HFFc6 (cell line): ENCODE data around the gene HELZ. TPM values are rescaled to one million over a fixed set of nuclear protein-coding genes. Genes with fewer than 3 reads are reported as not detected.
"Not testable (repeated sequence)": the region's sequence is repeated elsewhere in the genome, so short reads cannot be mapped to it uniquely, and the experiment has no call there.

Experiments
- DNase-seq: peaks from one replicate; pipeline ENCODE4 v3.0.0-alpha.2; 2018
- H3K27ac Mint-ChIP-seq: 2 replicates; pipeline ENCODE4 v1.8.0; 2020; ENCODE audit warnings: mild to moderate bottlenecking, mixed read lengths
- H3K27me3 Mint-ChIP-seq: 2 replicates; pipeline ENCODE4 v1.8.0; 2021; ENCODE audit warnings: mild to moderate bottlenecking, moderate library complexity, mixed read lengths; ENCODE audit not compliant: insufficient read depth
- H3K36me3 Mint-ChIP-seq: 2 replicates; pipeline ENCODE4 v1.8.0; 2021; ENCODE audit warnings: low read depth, mixed read lengths
- H3K4me1 Mint-ChIP-seq: 2 replicates; pipeline ENCODE4 v1.8.0; 2020; ENCODE audit warnings: low read depth, mixed read lengths
- H3K4me3 Mint-ChIP-seq: 2 replicates; pipeline ENCODE4 v1.8.0; 2020; ENCODE audit warnings: mild to moderate bottlenecking, moderate library complexity, mixed read lengths
- H3K9me3 Mint-ChIP-seq: 2 replicates; pipeline ENCODE4 v1.8.0; 2020; ENCODE audit warnings: mild to moderate bottlenecking, mixed read lengths
- CTCF ChIP-seq: fragments of 200-600 bp; sonication (generic); IDR thresholded peaks from 2 replicates; pipeline ENCODE4 v1.5.0; 2021; ENCODE audit warnings: antibody characterized with exemption, mild to moderate bottlenecking
- total RNA-seq, 6 experiments: library from RNA; stranded (reverse); fragmentation: NEBNext Ultra II Directional; extraction: Animal tissue kit (Norgen Biotek cat#: 25700); gene quantifications; 2 replicates in 1 of 6; 3 replicates in 5 of 6; pipeline ENCODE4 v1.2.3, GENCODE V29; 2021

The HELZ gene
- total RNA-seq, 6 experiments from 2014 or later, result 36.0 to 46.2 (median 38.4) TPM

- Mint-ChIP-seq H3K4me3 (no peak overlapping the region), H3K36me3 (peaks cover 8% of the 10 kb centered on the region; the same call in 1 of the 2 replicates), H3K9me3 (no peaks in the 10 kb centered on the region), H3K27me3 (peaks cover 2% of the 10 kb centered on the region; the same call in 1 of the 2 replicates), H3K4me1 (peaks cover 28% of the 10 kb centered on the region), H3K27ac (no peak overlapping the region)
- DNase-seq, result no peak
- TF ChIP-seq CTCF, result no peak
These were observed 112.6 kb downstream of the HELZ start for GRCh38 chr17:67132366-67132765.

GRCh38 chr17:67130768-67131167 lies 114.2 kb downstream of the HELZ start:
- Mint-ChIP-seq H3K4me1 (peaks cover 15% of the 10 kb centered on the region), H3K27me3 (peaks cover 2% of the 10 kb centered on the region; the same call in 1 of the 2 replicates), H3K27ac (no peak overlapping the region), H3K4me3 (no peak overlapping the region), H3K36me3 (peaks cover 12% of the 10 kb centered on the region), H3K9me3 (no peaks in the 10 kb centered on the region)
- no peak for TF ChIP-seq CTCF
- no peak for DNase-seq

GRCh38 chr17:67129283-67129682 lies 115.7 kb downstream of the HELZ start:
- no peak overlapping the region for H3K4me3 Mint-ChIP-seq
- peaks cover 5% of the 10 kb centered on the region for H3K36me3 Mint-ChIP-seq
- H3K9me3 Mint-ChIP-seq, result no peaks in the 10 kb centered on the region
- no peak for DNase-seq
- peaks cover 25% of the 10 kb centered on the region for H3K4me1 Mint-ChIP-seq
- no peak overlapping the region for H3K27ac Mint-ChIP-seq
- no peak for TF ChIP-seq CTCF
- peaks cover 2% of the 10 kb centered on the region; the same call in 1 of the 2 replicates for H3K27me3 Mint-ChIP-seq

GRCh38 chr17:67128700-67129099 lies 116.3 kb downstream of the HELZ start:
- no peaks in the 10 kb centered on the region for H3K9me3 Mint-ChIP-seq
- no peak overlapping the region for H3K4me3 Mint-ChIP-seq
- no peak overlapping the region; the same call in 1 of the 2 replicates for H3K27ac Mint-ChIP-seq
- H3K27me3 Mint-ChIP-seq, result peaks cover 2% of the 10 kb centered on the region; the same call in 1 of the 2 replicates
- H3K36me3 Mint-ChIP-seq, result peaks cover 5% of the 10 kb centered on the region
- no peak for TF ChIP-seq CTCF
- H3K4me1 Mint-ChIP-seq, result peaks cover 25% of the 10 kb centered on the region
- no peak for DNase-seq

GRCh38 chr17:67127925-67128324 lies 117.1 kb downstream of the HELZ start:
- TF ChIP-seq CTCF, result no peak
- peaks cover 2% of the 10 kb centered on the region; the same call in 1 of the 2 replicates for H3K27me3 Mint-ChIP-seq
- H3K36me3 Mint-ChIP-seq, result peaks cover 5% of the 10 kb centered on the region
- H3K4me1 Mint-ChIP-seq, result peaks cover 25% of the 10 kb centered on the region
- no peak overlapping the region for H3K27ac Mint-ChIP-seq
- H3K4me3 Mint-ChIP-seq, result no peak overlapping the region
- DNase-seq, result no peak
- no peaks in the 10 kb centered on the region for H3K9me3 Mint-ChIP-seq

GRCh38 chr17:67126983-67127382 lies 118.0 kb downstream of the HELZ start:
- no peak for TF ChIP-seq CTCF

GRCh38 chr17:67126543-67126942 lies 118.5 kb downstream of the HELZ start:
- not testable (repeated sequence) for H3K27me3 Mint-ChIP-seq, H3K36me3 Mint-ChIP-seq, H3K9me3 Mint-ChIP-seq, H3K27ac Mint-ChIP-seq, DNase-seq, H3K4me3 Mint-ChIP-seq
- peaks cover 25% of the 10 kb centered on the region for H3K4me1 Mint-ChIP-seq

More at GRCh38 chr17:67126983-67127382, 118.0 kb downstream of the HELZ start:
- DNase-seq, result no peak
- H3K36me3 Mint-ChIP-seq, result peaks cover 5% of the 10 kb centered on the region
- no peaks in the 10 kb centered on the region for H3K9me3 Mint-ChIP-seq
- H3K4me1 Mint-ChIP-seq, result peaks cover 25% of the 10 kb centered on the region
- H3K27me3 Mint-ChIP-seq, result peaks cover 2% of the 10 kb centered on the region; the same call in 1 of the 2 replicates
- H3K27ac Mint-ChIP-seq, result no peak overlapping the region; the same call in 1 of the 2 replicates
- H3K4me3 Mint-ChIP-seq, result no peak overlapping the region
